GM23338 (cell line): ENCODE measurements around the gene CNPY2.

Source experiments
- CREB1 ChIP-seq: fragments of 250-450 bp; sonication (Bioruptor Pico); IDR thresholded peaks from 2 replicates; pipeline ENCODE4 v1.5.0; 2020; ENCODE audit warnings: low read depth, mild to moderate bottlenecking, moderate library complexity
- CTCF ChIP-seq, 2 experiments: fragments of 200-600 bp in 1 of 2; sonication (generic) in 1 of 2; conservative IDR thresholded peaks; 2 replicates each; pipeline versions ENCODE4 v1.5.1 to v1.6.1; 2016 to 2017; ENCODE audit warnings: antibody characterized with exemption in 2 of 2, low read depth in 2 of 2, mild to moderate bottlenecking in 2 of 2, moderate library complexity in 1 of 2
- ETS1 ChIP-seq: IDR thresholded peaks from 2 replicates; pipeline ENCODE4 v1.6.1; 2016; ENCODE audit warnings: antibody characterized with exemption
- EZH2 ChIP-seq: fragments of 200-600 bp; sonication (generic); IDR thresholded peaks from one replicate; pipeline ENCODE4 v1.8.0; 2017; ENCODE audit warnings: antibody characterized with exemption, mild to moderate bottlenecking, low read depth; ENCODE audit not compliant: unreplicated experiment
- EZH2phosphoT487 ChIP-seq: fragments of 200-600 bp; sonication (generic); IDR thresholded peaks from one replicate; pipeline ENCODE4 v1.8.1; 2018; ENCODE audit warnings: antibody characterized with exemption; ENCODE audit not compliant: unreplicated experiment
- JUNB ChIP-seq: IDR thresholded peaks from one replicate; pipeline ENCODE4 v1.6.1; 2016; ENCODE audit warnings: antibody characterized with exemption; ENCODE audit not compliant: unreplicated experiment
- POLR2AphosphoS5 ChIP-seq: IDR thresholded peaks from 2 replicates; pipeline ENCODE4 v1.6.1; 2016; ENCODE audit warnings: antibody characterized with exemption, low read depth
- REST ChIP-seq: IDR thresholded peaks from one replicate; pipeline ENCODE4 v1.6.1; 2018; ENCODE audit warnings: antibody characterized with exemption; ENCODE audit not compliant: unreplicated experiment
- STAT1 ChIP-seq: IDR thresholded peaks from one replicate; pipeline ENCODE4 v1.6.1; 2016; ENCODE audit warnings: antibody characterized with exemption; ENCODE audit not compliant: unreplicated experiment
- ZNF114 ChIP-seq: fragments of 250-450 bp; sonication (Bioruptor Pico); IDR thresholded peaks from 2 replicates; pipeline ENCODE4 v1.5.0; 2020; ENCODE audit warnings: mild to moderate bottlenecking, moderate library complexity
- ZNF331 ChIP-seq: fragments of 250-450 bp; sonication (Bioruptor Pico); IDR thresholded peaks from 2 replicates; pipeline ENCODE4 v1.5.0; 2020; ENCODE audit warnings: low read depth, mild to moderate bottlenecking, moderate library complexity
- ZNF462 ChIP-seq: fragments of 250-450 bp; sonication (Bioruptor Pico); IDR thresholded peaks from 2 replicates; pipeline ENCODE4 v1.5.0; 2020; ENCODE audit warnings: mild to moderate bottlenecking, moderate library complexity

GRCh38 chr12:56361487-56362129, 45.8 kb upstream of the CNPY2 start:
- TF ChIP-seq POLR2AphosphoS5: no peak
- TF ChIP-seq REST: no peak
- TF ChIP-seq CTCF (conservative IDR thresholded peaks at IDR 0.05; ENCODE audit: low read depth in 2 of 2): no peak
- TF ChIP-seq EZH2: no peak
- no peak for TF ChIP-seq EZH2phosphoT487
- no peak for TF ChIP-seq JUNB
- no peak for TF ChIP-seq ZNF114 (CRISPR knock-in tag)
- no peak for TF ChIP-seq CREB1 (CRISPR knock-in tag)
- TF ChIP-seq STAT1: no peak
- no peak for TF ChIP-seq ZNF462 (CRISPR knock-in tag)
- no peak for TF ChIP-seq ETS1
- TF ChIP-seq ZNF331 (CRISPR knock-in tag): no peak
